B cell (primary cell): ENCODE data around the gene NUMBL. TPM values are rescaled to one million over a fixed set of nuclear protein-coding genes. Genes with fewer than 3 reads are reported as not detected.

Experiments used
- ATAC-seq: fragments of 200-7000 bp; cut with Tn5 transposase; one replicate; pipeline ENCODE4 v1.10.0; 2021; ENCODE audit warnings: low read depth, mild to moderate bottlenecking, moderate number of reproducible peaks, moderate library complexity
- CTCF ChIA-PET: fragments of 350-600 bp; sonication (Branson Sonifier 250); formaldehyde crosslinking; loops from one replicate; lab custom pipeline; 2021; ENCODE audit warnings: antibody characterized with exemption, inconsistent platforms; lab: Charles Lee
- POLR2A ChIA-PET: fragments of 350-600 bp; sonication (Branson Sonifier 250); formaldehyde crosslinking; loops from one replicate; lab custom pipeline; 2021; ENCODE audit warnings: antibody characterized with exemption; lab: Charles Lee
- DNase-seq: peaks from one replicate; pipeline ENCODE4 v3.0.0; 2013
- H2AFZ ChIP-seq: 2 replicates; pipeline ENCODE4 v1.6.1; 2012; ENCODE audit warnings: mild to moderate bottlenecking, low read depth, low read length; ENCODE audit not compliant: insufficient read depth, poor library complexity, severe bottlenecking
- H3K27ac ChIP-seq, 2 donors: 1 replicate in 1 of 2; 2 replicates in 1 of 2; pipeline ENCODE4 v1.5.1; 2012 to 2013; ENCODE audit warnings: low read length in 2 of 2, mild to moderate bottlenecking in 2 of 2, moderate library complexity in 1 of 2
- H3K27me3 ChIP-seq, 4 experiments: fragments of 200-600 bp in 1 of 4; sonication (generic) in 1 of 4; replicated peaks in 1 of 4; 1 replicate in 2 of 4; 2 replicates in 2 of 4; pipeline versions ENCODE4 v1.6.1 to v1.7.0; 2013 to 2016; ENCODE audit warnings: low read length in 3 of 4, mild to moderate bottlenecking in 2 of 4, mixed read lengths in 1 of 4, moderate library complexity in 1 of 4; ENCODE audit not compliant: insufficient read depth in 4 of 4, control insufficient read depth in 3 of 4; ENCODE audit errors: control extremely low read depth in 1 of 4
- H3K36me3 ChIP-seq, 2 experiments: replicated peaks in 1 of 2; 1 replicate in 1 of 2; 2 replicates in 1 of 2; pipeline versions ENCODE4 v1.6.1 to v1.7.1; 2013; ENCODE audit warnings: low read length in 1 of 2; ENCODE audit not compliant: insufficient read depth in 2 of 2, control insufficient read depth in 1 of 2; ENCODE audit errors: control extremely low read depth in 1 of 2, extremely low read depth in 1 of 2
- H3K4me1 ChIP-seq, 2 donors: fragments of 200-600 bp in 1 of 2; sonication (generic) in 1 of 2; 1 replicate in 1 of 2; 2 replicates in 1 of 2; pipeline versions ENCODE4 v1.5.1 to v1.6.1; 2013 to 2017; ENCODE audit warnings: low read length in 2 of 2; ENCODE audit not compliant: control insufficient read depth in 2 of 2, insufficient read depth in 2 of 2
- H3K4me2 ChIP-seq: replicated peaks from 2 replicates; pipeline ENCODE3; 2012; ENCODE audit warnings: mild to moderate bottlenecking, low read depth, low read length; ENCODE audit not compliant: poor library complexity, severe bottlenecking
- H3K4me3 ChIP-seq, 5 experiments: fragments of 200-600 bp in 1 of 5; sonication (generic) in 1 of 5; 1 replicate in 3 of 5; 2 replicates in 2 of 5; pipeline versions ENCODE4 v1.5.1 to v1.7.0; 2011 to 2016; ENCODE audit warnings: low read length in 4 of 5, mild to moderate bottlenecking in 4 of 5, low read depth in 2 of 5, control low read depth in 1 of 5, moderate library complexity in 1 of 5; ENCODE audit not compliant: insufficient read depth in 1 of 5; ENCODE audit errors: control extremely low read depth in 1 of 5, extremely low read depth in 1 of 5
- H3K79me2 ChIP-seq: fragments of 200-600 bp; sonication (generic); one replicate; pipeline ENCODE4 v1.6.0; 2016; ENCODE audit warnings: low read length; ENCODE audit not compliant: control insufficient read depth, insufficient read depth
- H3K9ac ChIP-seq: fragments of 200-600 bp; sonication (generic); 2 replicates; pipeline ENCODE4 v1.6.1; 2017; ENCODE audit warnings: mild to moderate bottlenecking, low read length, moderate library complexity
- H3K9me3 ChIP-seq, 3 donors: one replicate each; pipeline versions ENCODE4 v1.6.1 to v1.7.1; 2013; ENCODE audit warnings: low read length in 2 of 3; ENCODE audit not compliant: control insufficient read depth in 2 of 3, insufficient read depth in 1 of 3; ENCODE audit errors: control extremely low read depth in 1 of 3
- H4K20me1 ChIP-seq: 2 replicates; pipeline ENCODE4 v1.6.0; 2012; ENCODE audit warnings: mild to moderate bottlenecking, low read length; ENCODE audit not compliant: insufficient read depth, control insufficient read depth, poor library complexity, severe bottlenecking
- H3K27ac Mint-ChIP-seq: one replicate; pipeline ENCODE4 v1.8.0; 2021; ENCODE audit warnings: mixed read lengths
- H3K27me3 Mint-ChIP-seq: one replicate; pipeline ENCODE4 v1.8.0; 2021; ENCODE audit warnings: mixed read lengths
- H3K4me1 Mint-ChIP-seq: one replicate; pipeline ENCODE4 v1.8.0; 2021; ENCODE audit warnings: mixed read lengths
- H3K4me3 Mint-ChIP-seq: one replicate; pipeline ENCODE4 v1.8.0; 2021; ENCODE audit warnings: mixed read lengths
- H3K9me3 Mint-ChIP-seq: one replicate; pipeline ENCODE4 v1.8.0; 2022; ENCODE audit warnings: mixed read lengths; ENCODE audit not compliant: insufficient read depth
- EZH2 ChIP-seq: IDR thresholded peaks from 2 replicates; pipeline ENCODE4 v1.6.1; 2012; ENCODE audit warnings: borderline replicate concordance, low read depth, mild to moderate bottlenecking, moderate library complexity, low read length; ENCODE audit not compliant: insufficient read depth, poor library complexity, severe bottlenecking
- WGBS: methylation state at CpG from one replicate; pipeline ENCODE4 v1.1.5; 2013; ENCODE audit warnings: missing lambda C conversion rate; ENCODE audit not compliant: insufficient coverage; 5-methylcytosine and 5-hydroxymethylcytosine counted together
- intact Hi-C: fragments of 100-400 bp; cut with micrococcal nuclease; formaldehyde crosslinking; loops from one replicate; pipeline ENCODE4 v1.10.0; 2022
- polyA plus RNA-seq: library from polyadenylated mRNA; depleted of rRNA; stranded (reverse); fragments of >200 nt; gene quantifications from 2 replicates; pipeline ENCODE4 v1.2.3, GENCODE V29; 2012
- total RNA-seq, 2 donors: library from RNA; stranded (reverse); fragments of 120-200 nt in 1 of 2; gene quantifications; 1 replicate in 1 of 2; 2 replicates in 1 of 2; pipeline versions ENCODE4 v1.2.3 to v1.2.4, GENCODE V29; 2013 to 2022
- TF ChIP-seq, protein P1 (sequence below): fragments of 200-600 bp; IDR thresholded peaks from one replicate; pipeline ENCODE4 v1.8.0; 2022; ENCODE audit warnings: antibody characterized with exemption, mild to moderate bottlenecking

Gene NUMBL
- total and polyA plus RNA-seq, 2 donors (not counting 1 experiment from before 2014, with no cell fraction given), result 7.8 to 21.8 TPM

DNA sequence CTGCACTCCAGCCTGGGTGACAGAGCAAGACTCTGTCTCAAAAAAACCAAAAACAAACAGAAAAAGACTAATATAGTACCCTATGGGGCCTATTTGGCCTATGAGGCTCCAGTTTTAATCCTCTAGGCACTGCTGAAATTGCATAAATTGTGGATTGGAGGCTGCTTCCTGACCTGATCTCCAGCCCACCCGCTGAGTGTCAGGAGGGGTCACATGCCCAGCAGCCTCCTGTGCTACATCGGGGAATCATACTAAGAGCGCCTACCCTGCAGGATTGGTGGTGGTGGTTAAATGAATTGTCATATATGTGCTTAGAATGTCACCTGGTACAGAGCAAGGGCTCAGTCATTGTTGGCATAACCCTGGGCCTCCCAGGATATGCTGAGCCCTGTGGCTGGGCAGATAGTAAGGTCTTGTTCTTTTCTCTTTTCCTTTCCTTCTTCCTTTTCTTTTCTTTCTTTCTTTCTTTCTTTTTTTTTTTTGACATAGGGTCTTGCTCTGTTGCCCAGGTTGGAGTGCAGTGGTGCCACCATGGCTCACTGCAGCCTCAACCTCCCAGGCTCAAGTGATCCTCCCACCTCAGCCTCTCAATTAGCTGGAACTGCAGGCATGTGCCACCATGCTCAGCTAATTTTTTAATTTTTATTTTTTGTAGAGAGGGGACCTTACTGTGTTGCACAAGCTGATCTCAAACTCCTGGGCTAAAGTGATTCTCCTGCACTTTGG, 58.0 kb downstream of the NUMBL start:
- H3K9me3 ChIP-seq, result peaks cover 0 to 3% (median 0%) of the 10 kb centered on the region in 3 donors
- ATAC-seq (no peak), DNase-seq (no peak)
- H3K4me3 ChIP-seq, result no peak overlapping the region
- CTCF ChIA-PET, result interaction anchor here (0.8 to 6.7 kb wide), 8 partner anchors 8 to 491 kb away, joined by 3 to 84 read pairs (median 36); partner anchors contain the start of gene LTBP4
- intact Hi-C loops, result loop anchor here (5.0 kb wide), 1 partner anchor 85 kb away; no protein-coding TSS in a partner anchor
- no peaks in the 10 kb centered on the region for H3K9me3 Mint-ChIP-seq
- 92% methylated on average over 3 of the region's 3 CpGs for WGBS
- H3K27me3 Mint-ChIP-seq, result peaks cover 10% of the 10 kb centered on the region
- H3K27ac ChIP-seq, result no peak overlapping the region
- H3K36me3 ChIP-seq, result peaks cover 0 to 2% of the 10 kb centered on the region in 2 experiments
- H4K20me1 ChIP-seq, result no peaks in the 10 kb centered on the region
- peaks cover 0 to 13% (median 0%) of the 10 kb centered on the region in 4 experiments for H3K27me3 ChIP-seq
- peaks cover 0 to 5% of the 10 kb centered on the region in 2 donors for H3K4me1 ChIP-seq
- no peak overlapping the region for H3K4me3 Mint-ChIP-seq
- no peak overlapping the region for H2AFZ ChIP-seq
- no peaks in the 10 kb centered on the region for H3K79me2 ChIP-seq
- TF ChIP-seq, protein P1, sequence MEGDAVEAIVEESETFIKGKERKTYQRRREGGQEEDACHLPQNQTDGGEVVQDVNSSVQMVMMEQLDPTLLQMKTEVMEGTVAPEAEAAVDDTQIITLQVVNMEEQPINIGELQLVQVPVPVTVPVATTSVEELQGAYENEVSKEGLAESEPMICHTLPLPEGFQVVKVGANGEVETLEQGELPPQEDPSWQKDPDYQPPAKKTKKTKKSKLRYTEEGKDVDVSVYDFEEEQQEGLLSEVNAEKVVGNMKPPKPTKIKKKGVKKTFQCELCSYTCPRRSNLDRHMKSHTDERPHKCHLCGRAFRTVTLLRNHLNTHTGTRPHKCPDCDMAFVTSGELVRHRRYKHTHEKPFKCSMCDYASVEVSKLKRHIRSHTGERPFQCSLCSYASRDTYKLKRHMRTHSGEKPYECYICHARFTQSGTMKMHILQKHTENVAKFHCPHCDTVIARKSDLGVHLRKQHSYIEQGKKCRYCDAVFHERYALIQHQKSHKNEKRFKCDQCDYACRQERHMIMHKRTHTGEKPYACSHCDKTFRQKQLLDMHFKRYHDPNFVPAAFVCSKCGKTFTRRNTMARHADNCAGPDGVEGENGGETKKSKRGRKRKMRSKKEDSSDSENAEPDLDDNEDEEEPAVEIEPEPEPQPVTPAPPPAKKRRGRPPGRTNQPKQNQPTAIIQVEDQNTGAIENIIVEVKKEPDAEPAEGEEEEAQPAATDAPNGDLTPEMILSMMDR, result no peak
- no peak for TF ChIP-seq EZH2
- no peak overlapping the region for H3K27ac Mint-ChIP-seq
- POLR2A ChIA-PET, result interaction anchor here (0.7 kb wide), 1 partner anchor 22 kb away, joined by 4 read pairs; no protein-coding TSS in a partner anchor
- H3K9ac ChIP-seq, result no peak overlapping the region
- no peak overlapping the region for H3K4me2 ChIP-seq
- H3K4me1 Mint-ChIP-seq, result peaks cover 4% of the 10 kb centered on the region

DNA sequence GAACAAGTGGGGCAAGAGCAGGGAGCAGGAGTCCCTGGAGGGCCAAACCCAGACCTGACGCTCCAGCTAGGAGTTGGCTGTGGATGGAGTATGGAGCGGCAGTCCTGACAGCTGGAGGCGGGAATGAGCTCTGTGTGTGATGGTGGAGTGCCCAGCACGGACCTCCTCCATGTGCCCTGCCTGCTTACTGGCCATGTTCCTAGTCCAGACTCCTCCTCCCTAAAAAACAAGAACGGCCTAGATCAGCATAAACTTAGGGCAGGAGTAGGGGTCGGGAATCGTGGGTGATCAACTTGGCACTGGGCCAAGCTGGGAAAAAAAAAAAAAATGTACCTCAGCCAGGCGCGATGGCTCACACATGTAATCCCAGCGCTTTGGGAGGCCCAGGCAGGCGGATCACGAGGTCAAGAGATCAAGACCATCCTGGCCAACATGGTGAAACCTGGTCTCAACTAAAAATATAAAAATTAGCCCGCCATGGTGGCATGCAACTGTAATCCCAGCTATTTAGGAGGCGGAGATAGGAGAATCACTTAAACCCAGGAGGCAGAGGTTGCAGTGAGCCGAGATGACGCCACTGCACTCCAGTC, 59.8 kb downstream of the NUMBL start:
- Mint-ChIP-seq H3K27me3 (peaks cover 8% of the 10 kb centered on the region), H3K4me3 (no peak overlapping the region), H3K27ac (no peak overlapping the region), H3K4me1 (peaks cover 6% of the 10 kb centered on the region), H3K9me3 (no peaks in the 10 kb centered on the region)
- Histone ChIP-seq H3K4me2 (no peak overlapping the region), H3K36me3 (peaks cover 0 to 6% of the 10 kb centered on the region in 2 experiments), H3K27ac (no peak overlapping the region), H3K4me1 (peaks cover 0 to 5% of the 10 kb centered on the region in 2 donors), H4K20me1 (no peaks in the 10 kb centered on the region), H3K4me3 (no peak overlapping the region), H3K79me2 (no peaks in the 10 kb centered on the region), H3K9ac (no peak overlapping the region), H2AFZ (no peak overlapping the region), H3K9me3 (peaks cover 0 to 4% (median 0%) of the 10 kb centered on the region in 3 donors), H3K27me3 (peaks cover 0 to 9% (median 0%) of the 10 kb centered on the region in 4 experiments)
- no peak for ATAC-seq
- 82% methylated on average over 12 of the region's 16 CpGs for WGBS
- intact Hi-C loops, result loop anchor here (5.0 kb wide), 1 partner anchor 83 kb away; no protein-coding TSS in a partner anchor
- TF ChIP-seq EZH2, result no peak
- TF ChIP-seq, protein P1, result no peak
- ChIA-PET POLR2A (no interaction called here), CTCF (interaction anchor here (0.8 to 1.0 kb wide), 2 partner anchors 80 to 863 kb away, joined by 3 read pairs; no protein-coding TSS in a partner anchor)
- DNase-seq, result no peak
